ENCODE measurements around the gene CCIN.
"Not testable (repeated sequence)": the region's sequence is repeated elsewhere in the genome, so short reads cannot be mapped to it uniquely, and the experiment has no call there.

CCIN gene

GRCh38 chr9:36141288-36141687, 27.9 kb upstream of the CCIN start:
- DNase-seq, result no peak

- no peak for DNase-seq
Measured at GRCh38 chr9:36141761-36142160, 27.4 kb upstream of the CCIN start.

DNA sequence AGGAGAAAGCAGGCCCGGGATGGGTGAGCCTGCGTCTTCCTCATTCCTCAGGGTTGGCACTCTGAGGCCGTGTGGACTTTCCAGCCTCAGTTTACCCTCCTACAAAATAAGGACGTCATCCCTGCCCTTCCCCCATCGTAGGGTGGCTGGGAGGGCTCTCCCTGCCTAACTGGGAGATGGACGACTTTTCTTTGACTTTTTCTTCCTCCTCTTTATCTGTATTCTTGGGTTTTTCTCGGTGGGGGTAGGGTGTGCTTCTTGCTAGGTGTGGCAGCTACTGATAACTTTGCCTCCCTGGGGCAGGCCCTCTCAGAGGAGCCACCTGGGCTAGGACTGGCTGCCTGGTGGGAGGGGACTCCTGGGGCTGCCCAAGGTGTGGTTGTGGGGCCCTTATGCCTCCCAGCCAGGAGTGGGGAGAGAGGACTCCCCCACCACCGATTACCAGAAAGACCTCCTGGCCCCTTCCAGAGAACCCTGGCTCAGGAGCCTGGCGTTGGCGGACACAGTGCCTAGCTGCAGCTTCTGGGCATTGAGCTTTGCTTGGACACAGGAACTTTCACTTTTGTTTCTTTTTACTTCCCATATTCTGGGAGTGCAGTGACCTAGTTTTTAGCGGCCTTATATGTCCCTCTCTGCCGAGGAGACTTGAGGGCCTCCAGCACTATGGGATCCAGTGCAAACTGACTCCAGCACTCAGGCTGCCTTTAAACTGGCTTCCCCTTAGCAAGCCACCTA, 26.5 kb upstream of the CCIN start:
- no peak for DNase-seq

GRCh38 chr9:36143245-36143641, 25.9 kb upstream of the CCIN start:
- DNase-seq, result no peak

DNA sequence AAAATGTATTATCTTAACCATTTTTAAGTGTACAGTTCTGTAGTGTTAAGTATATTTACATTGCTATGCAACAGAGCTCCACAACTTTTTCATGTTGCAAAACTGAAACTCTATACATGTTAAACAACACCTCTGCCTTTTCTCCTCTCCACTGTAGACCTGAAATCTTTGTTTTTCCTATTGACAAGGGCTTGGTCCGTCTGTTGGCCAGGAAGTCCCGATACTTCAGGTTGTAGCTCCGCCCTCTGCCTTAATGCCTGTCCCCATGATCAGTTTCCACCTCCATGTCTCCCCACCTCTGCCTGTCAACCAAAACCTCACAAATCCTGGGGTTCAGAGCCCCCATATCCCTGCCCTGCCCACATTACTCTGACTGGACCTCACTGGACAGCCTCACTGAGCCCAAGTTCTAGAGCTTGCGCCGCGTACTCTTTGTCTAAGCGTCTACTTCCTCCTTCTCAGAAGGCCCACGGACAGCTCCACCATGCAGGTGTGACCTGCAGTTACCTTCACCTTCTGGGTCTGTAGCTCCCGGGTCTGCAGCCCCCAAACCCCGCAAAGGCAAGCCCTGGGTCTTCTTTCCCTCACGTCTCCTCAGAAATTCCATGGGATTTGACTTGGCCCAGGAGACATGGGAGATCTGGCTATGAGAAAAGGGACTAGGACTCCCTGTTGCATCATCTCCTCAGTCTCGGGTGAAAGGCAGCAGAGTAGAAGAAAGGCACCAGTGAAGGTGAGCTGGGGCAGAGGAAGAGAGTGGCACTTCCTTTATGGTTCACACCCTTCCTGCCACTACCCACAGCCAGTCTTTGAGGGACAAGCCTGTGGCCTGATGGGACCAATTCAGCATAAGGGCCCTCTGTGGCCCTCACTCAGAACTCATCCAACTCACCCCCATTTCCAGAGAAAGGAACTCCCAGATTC, 24.6 kb upstream of the CCIN start:
- DNase-seq, result no peak

- DNase-seq, result no peak
Measured at GRCh38 chr9:36145970-36146369, 23.2 kb upstream of the CCIN start.

- no peak for DNase-seq
Measured at GRCh38 chr9:36146651-36147050, 22.5 kb upstream of the CCIN start.

DNA sequence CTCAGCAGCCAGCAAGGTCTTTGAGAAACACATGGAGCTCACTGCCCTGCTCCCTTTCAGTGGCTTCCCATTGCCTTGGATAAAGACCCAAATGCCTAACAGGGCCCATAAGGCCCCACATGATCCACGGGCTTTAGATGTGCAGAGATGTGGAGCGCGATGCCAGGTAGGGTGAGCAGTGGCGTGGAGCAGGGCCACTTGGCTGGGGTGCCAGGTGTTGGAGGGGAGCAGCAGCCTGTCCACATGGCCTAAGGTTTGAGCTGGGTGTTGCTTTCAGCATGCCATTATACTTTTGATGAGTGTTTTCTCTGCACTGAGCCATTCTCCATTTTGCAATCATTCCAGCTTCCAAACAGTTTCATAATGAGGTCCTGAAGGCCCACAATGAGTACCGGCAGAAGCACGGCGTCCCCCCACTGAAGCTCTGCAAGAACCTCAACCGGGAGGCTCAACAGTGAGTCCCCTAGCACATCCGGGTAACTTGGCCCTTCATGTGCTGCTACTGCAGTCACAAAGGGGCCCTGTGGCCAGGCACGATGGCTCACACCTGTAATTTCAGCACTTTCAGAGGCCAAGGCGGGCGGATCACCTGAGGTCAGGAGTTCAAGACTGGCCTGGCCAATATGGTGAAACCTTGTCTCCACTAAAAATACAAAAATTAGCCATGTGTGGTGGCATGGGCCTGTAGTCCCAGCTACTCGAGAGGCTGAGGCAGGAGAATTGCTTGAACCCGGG, 21.6 kb upstream of the CCIN start:
- DNase-seq, result no peak

GRCh38 chr9:36148311-36149051, 20.7 kb upstream of the CCIN start:
- DNase-seq, result peak; percentile 54

DNA sequence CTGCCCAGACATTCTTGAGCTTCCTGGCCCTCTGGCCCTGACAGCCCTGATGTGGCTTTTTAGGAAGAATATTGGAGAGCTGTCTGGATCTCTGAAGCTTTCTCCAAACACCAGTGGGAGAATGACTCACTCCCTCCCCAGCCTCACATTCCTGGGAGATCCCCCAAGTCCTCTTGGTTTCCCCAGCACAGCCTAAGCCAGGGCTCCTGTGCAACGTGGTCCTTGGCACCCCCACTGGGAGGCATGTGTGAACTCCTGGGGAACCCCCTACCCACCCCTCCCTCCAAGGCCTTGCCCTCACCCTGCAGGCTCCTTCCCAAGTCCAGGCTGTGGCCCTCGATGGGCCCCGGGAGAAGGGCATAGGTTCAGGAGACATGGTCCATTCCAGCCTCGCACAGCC, 20.0 kb upstream of the CCIN start:
- DNase-seq, result no peak

GRCh38 chr9:36150574-36151315, 18.4 kb upstream of the CCIN start:
- no peak for DNase-seq

- DNase-seq, result peak; percentile 78
Measured at GRCh38 chr9:36151316-36152210, 17.6 kb upstream of the CCIN start.

DNA sequence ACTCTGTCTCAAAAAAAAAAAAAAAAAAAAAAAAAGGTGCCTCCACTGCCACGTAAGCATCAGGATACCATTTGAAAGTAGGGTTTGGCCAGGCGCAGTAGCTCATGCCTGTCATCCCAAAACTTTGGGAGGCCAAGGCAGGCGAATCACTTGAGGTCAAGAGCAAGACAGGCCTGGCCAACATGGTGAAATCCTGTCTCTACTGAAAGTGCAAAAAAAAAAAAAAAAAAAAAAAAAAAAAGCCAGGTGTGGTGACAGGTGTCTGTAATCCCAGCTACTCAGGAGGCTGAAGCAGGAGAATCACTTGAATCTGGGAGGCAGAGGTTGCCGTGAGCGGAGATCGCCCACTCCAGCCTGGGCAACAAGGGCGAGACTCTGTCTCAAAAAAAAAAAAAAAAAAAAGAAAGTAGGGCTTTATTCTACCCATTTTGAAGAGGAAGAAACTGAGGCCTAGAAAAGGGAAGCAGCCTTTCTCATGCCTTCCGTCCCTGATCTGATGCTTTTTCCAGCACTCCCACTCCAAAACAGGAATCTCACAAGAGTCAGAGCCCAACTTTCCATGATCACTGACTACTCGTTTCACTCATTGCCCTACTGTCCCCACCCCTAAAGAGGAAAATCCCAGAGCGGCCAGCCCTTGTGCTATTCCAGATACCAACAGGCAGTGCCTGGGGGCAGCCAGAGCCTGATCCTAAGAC, 16.3 kb upstream of the CCIN start:
- no peak for DNase-seq

DNA sequence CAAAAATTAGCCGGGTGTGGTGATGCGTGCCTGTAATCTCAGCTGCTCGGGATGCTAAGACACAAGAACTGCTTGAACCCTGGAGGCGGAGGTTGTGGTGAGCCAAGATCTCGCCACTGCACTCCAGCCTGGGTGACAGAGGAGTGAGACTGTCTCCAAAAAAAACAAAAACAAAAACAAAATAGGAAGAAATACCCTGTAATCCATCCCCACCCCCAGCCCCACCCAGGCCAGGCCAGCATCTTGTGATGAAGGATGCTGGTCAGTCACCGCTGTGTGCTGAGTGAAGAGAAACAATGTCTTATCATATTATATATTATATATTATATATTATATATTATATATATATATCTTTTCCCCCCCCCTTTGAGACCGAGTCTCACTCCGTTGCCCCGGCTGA, 15.4 kb upstream of the CCIN start:
- no peak for DNase-seq

GRCh38 chr9:36154331-36154952, 14.7 kb upstream of the CCIN start:
- no peak for DNase-seq

DNA sequence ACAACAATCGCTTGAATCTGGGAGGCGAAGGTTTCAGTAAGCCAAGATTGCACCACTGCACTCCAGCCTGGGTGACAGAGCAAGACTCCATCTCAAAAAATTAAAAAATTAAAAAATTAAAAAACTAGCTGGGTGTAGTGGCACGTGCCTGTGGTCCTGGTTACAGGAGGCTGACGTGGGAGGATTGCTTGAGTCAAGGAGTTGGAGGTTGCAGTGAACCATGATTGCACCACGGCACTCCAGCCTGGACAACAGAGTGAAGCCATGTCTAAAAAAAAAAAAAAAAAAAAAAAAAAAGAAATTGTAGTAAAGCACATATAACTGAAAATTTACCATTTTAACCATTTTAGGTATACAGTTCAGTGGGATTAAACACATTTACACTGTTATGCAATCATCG, 13.1 kb upstream of the CCIN start:
- DNase-seq, result no peak

GRCh38 chr9:36158122-36158521, 11.1 kb upstream of the CCIN start:
- DNase-seq, result no peak

- DNase-seq, result no peak
Measured at GRCh38 chr9:36158917-36159316, 10.3 kb upstream of the CCIN start.

- not testable (repeated sequence) for DNase-seq
Measured at GRCh38 chr9:36159509-36159908, 9.7 kb upstream of the CCIN start.

DNA sequence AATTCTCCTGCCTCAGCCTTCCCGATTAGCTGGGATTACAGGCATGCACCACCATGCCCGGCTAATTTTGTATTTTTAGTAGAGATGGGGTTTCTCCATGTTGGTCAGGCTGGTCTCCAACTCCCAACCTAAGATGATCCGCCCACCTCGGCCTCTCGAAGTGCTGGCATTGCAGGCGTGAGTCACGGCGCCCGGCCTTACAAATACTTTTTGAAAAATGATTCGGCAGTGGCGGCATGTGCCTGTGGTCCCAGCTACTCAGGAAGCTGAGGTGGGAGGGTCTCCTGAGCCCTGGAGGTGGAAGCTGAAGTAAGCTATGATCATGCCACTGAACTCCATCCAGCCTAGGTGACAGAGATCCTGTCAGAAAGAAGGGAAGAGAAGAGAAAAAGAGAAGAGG, 9.1 kb upstream of the CCIN start:
- not testable (repeated sequence) for DNase-seq

Measured in stimulated activated CD4-positive, alpha-beta T cell treated with anti-CD3 and anti-CD28 coated beads, Interleukin-4, amount 100 ng/mL, for 1 hour (primary cell).